Stimulated activated CD4-positive, alpha-beta T cell treated with anti-CD3 and anti-CD28 coated beads, Interleukin-12 subunit alpha, Interleukin-12 subunit beta, amount 100 ng/mL, for 48 hours (primary cell): ENCODE results near the gene FBXO44.
A peak's percentile ranks its signal among the peaks of the same experiment; 100 is the strongest.
"Not testable (repeated sequence)": the region's sequence is repeated elsewhere in the genome, so short reads cannot be mapped to it uniquely, and the experiment has no call there.

Experiments used
- DNase-seq, 3 donors: peaks; one replicate each; pipeline ENCODE4 v3.0.0-alpha.2; 2020; ENCODE audit warnings: low read depth in 2 of 3, low spot score in 1 of 3

FBXO44 gene, protein sequence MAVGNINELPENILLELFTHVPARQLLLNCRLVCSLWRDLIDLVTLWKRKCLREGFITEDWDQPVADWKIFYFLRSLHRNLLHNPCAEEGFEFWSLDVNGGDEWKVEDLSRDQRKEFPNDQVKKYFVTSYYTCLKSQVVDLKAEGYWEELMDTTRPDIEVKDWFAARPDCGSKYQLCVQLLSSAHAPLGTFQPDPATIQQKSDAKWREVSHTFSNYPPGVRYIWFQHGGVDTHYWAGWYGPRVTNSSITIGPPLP

DNA sequence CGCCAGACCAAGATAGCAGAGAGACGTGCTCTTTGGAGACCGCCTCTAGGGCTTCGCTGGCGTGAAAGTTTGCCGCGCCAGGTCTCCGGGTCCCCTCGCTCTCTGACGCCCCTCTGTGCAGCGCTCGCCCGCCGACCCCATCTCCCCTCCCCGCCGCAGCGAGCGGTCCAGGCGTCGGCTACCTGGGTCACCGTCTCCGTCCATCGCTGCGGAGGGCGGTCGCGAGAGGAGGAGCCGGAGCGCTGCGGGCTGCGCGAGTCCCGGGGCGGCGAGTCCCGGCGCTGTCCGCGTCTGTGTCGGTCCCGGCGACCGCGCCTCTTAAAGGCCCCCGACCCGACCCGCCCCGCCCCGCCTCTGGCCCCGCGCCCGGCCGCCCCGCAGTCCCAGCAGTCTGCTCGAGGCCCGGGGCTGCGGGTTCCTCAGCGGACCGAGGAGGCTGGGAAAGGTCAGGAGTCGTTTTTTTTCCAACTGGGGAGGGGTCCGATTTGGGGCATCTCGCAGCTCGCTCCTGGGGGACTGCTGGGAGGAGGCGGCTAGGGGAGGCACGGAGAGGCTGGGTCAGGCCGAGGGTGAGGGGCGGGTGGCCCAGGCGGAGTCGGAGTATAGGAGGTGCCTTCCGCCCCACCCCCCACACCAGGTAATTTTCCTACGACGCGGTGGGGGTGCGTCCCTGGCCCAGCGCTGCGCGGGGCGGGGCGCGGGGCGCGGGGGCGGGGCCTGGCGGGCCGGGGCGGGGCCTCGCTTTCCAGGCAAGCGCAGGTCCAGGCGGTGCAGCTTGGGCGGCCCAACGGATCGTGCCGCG, at the start of gene FBXO44, which contains the start of gene FBXO2:
Gene FBXO44, plus strand, starts transcription at position 741 of the 802 bp plus-strand sequence. CDS start 959 bp downstream, outside the sequence.
Gene FBXO2, minus strand, starts transcription at position 293 of the 802 bp plus-strand sequence. Its CDS starts 89 bp downstream, at position 204.
- peak; percentile 14 to 54 (median 44) for DNase-seq

- no peak for DNase-seq
These were observed 47.9 kb upstream of the FBXO44 start for GRCh38 chr1:11606775-11607174.

GRCh38 chr1:11608596-11609130, 46.0 kb upstream of the FBXO44 start:
- not testable (repeated sequence) for DNase-seq

GRCh38 chr1:11609378-11609777, 45.3 kb upstream of the FBXO44 start:
- not testable (repeated sequence) for DNase-seq

DNA sequence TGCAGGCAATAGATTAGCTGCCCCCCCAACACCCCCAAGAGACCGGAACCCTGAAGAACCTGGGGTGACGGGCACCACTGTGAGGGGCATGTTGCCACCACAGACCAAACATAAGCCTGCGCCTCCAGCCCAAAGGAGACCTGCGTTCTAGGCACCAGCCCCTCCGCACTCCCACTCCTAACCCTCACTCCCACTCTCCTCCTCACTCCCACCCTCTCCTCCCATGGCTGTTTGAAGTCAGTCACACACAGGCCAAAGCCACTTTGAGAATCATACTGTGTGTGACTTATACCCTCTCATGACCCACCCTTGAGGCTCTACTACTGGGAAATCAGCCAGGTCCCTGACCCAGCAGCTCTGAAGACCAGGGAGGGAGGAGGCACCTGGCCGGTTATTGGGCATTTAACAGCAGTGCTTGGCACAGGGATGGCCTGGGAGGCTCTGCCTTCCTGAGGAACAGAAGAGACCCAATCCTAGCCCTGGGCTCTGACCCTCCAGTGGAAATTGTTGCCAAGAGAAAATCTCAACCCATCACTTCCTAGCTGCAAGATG, 44.0 kb upstream of the FBXO44 start:
- DNase-seq = no peak

- DNase-seq = no peak
These were observed 42.9 kb upstream of the FBXO44 start for GRCh38 chr1:11611638-11612327.

GRCh38 chr1:11613347-11613746, 41.3 kb upstream of the FBXO44 start:
- no peak for DNase-seq

DNA sequence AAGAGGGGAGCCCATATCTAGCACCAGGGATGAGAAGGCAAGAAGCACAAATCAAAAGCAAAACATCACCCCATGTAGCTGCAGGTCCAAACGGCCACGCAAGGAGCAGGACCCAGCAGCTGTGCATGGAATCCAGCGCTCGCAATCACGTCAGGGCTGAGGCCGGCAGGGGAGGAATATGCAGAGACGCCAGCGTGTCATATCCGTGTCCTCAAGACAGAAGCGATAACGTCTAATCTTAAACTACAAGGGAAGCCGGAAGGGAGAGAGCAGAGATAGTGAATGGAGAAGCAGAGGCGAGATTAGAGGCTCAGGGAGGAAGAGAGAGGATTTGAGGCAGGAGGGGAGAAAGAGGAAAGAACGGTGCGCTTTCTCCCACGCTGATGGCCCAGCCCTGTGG, 39.6 kb upstream of the FBXO44 start:
- DNase-seq = no peak

DNA sequence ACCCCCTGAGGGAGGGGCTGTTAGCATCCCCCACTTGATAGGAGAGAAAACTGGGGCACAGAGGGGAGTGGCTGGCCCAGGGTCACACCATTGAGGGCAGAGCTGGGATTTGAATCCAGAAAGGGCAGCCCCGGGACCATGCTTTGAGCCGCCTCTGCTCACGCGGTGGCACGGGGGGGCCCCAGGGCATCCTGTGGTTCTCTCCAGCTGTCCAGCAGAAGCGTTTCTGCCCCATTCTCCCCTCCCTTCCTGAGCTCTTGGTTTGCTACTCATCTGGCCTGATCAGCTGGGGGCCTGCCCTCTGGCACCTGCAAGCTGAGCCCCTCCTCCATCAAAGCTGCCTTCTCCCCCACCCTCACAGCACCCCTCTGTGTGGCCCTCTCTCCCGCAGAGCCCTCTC, 37.9 kb upstream of the FBXO44 start:
- DNase-seq = no peak

- no peak for DNase-seq
These were observed 37.4 kb upstream of the FBXO44 start for GRCh38 chr1:11617314-11617713.

GRCh38 chr1:11617741-11618140, 36.9 kb upstream of the FBXO44 start:
- DNase-seq = no peak

DNA sequence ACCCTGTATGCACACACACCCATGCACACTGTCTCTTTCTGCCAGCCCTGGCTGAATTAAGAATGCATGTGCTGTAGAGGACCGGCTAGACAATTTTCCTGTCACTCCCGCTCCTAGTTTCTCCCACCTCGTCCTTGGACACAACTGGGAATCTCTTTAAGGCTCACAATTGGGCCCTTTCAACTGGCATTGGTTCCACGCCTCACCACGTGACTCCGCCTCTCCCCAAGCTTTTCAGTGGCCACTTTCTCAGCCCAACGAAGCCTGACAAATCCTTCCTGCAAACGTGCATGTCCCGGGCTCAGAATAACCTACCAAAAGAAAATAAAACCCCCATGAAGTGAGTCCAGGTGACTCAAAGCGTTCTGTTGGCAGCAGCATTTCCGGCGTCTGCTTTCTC, 34.3 kb upstream of the FBXO44 start:
- no peak for DNase-seq

GRCh38 chr1:11620924-11621323, 33.8 kb upstream of the FBXO44 start:
- DNase-seq = no peak

DNA sequence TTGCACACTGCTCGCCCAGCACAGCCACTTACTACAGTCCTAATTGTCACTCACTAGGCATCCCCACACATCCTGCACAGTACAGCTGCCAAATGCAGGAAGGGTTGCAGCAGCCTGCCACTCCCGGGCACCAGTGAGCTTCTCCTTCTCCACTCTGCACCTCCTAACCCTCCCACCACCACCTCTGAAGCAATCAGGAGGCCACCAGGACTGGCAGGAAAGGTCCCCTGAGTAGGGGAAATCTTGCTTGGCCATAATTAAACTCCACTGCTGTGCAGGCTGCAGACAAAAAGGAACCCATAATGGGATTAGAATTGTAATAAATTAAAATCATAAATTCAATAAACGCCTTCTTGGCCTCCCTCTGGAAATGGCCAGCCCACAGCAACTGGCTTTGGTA, 32.3 kb upstream of the FBXO44 start:
- no peak for DNase-seq

GRCh38 chr1:11623702-11624101, 31.0 kb upstream of the FBXO44 start:
- no peak for DNase-seq

DNA sequence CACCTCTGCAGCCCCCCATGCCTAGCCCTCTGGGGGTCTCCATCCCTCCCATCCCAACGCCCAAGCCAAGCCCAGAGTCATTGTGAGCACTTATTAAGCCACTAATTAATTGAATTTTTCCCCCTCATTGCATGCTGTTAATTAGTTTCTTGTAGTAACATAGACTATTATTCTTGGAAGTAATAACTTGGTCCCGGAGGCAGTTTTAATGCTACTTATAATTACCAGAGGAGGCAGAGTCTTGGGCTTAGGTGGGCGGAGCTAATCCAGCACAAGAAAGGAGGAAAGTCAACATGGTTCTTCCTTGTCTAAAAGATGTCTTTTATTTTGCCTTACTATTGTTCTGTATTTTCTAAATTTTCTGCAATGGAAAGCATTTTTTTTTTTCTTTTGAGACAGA, 28.1 kb upstream of the FBXO44 start:
- DNase-seq = no peak

GRCh38 chr1:11628767-11629166, 25.9 kb upstream of the FBXO44 start:
- DNase-seq = no peak

- DNase-seq = no peak
These were observed 25.3 kb upstream of the FBXO44 start for GRCh38 chr1:11629184-11630016.

- DNase-seq = no peak
These were observed 20.1 kb upstream of the FBXO44 start for GRCh38 chr1:11634365-11635192.
